Activated CD8-positive, alpha-beta T cell treated with anti-CD3 and anti-CD28 coated beads, Interleukin-2, amount 10 ng/mL, durations not matched to agents 7 days and 5 days (primary cell): ENCODE data around the gene ALX3. TPM values are rescaled to one million over a fixed set of nuclear protein-coding genes. Genes with fewer than 3 reads are reported as not detected.

ENCODE experiments used
- ATAC-seq: fragments of 150-1000 bp; cut with Tn5 transposase; one replicate; pipeline ENCODE4 v1.10.0; 2021; ENCODE audit warnings: moderate library complexity
- CTCF ChIA-PET: fragments of 350-600 bp; sonication (Branson Sonifier 250); formaldehyde crosslinking; loops from one replicate; lab custom pipeline; 2021; ENCODE audit warnings: antibody characterized with exemption; lab: Charles Lee
- POLR2A ChIA-PET: fragments of 350-600 bp; sonication (Branson Sonifier 250); formaldehyde crosslinking; loops from one replicate; lab custom pipeline; 2021; ENCODE audit warnings: antibody characterized with exemption; lab: Charles Lee
- DNase-seq: peaks from one replicate; pipeline ENCODE4 v3.0.0-alpha.2; 2020
- H3K27ac Mint-ChIP-seq: one replicate; pipeline ENCODE4 v1.8.0; 2021; ENCODE audit warnings: mild to moderate bottlenecking, mixed read lengths
- H3K27me3 Mint-ChIP-seq: one replicate; pipeline ENCODE4 v1.8.0; 2021; ENCODE audit warnings: low read depth, mixed read lengths
- H3K36me3 Mint-ChIP-seq: one replicate; pipeline ENCODE4 v1.8.0; 2021; ENCODE audit warnings: low read depth, mixed read lengths
- H3K4me1 Mint-ChIP-seq: one replicate; pipeline ENCODE4 v1.8.0; 2021; ENCODE audit warnings: low read depth, mixed read lengths
- H3K4me3 Mint-ChIP-seq: one replicate; pipeline ENCODE4 v1.8.0; 2021; ENCODE audit warnings: mild to moderate bottlenecking, mixed read lengths
- H3K9me3 Mint-ChIP-seq: one replicate; pipeline ENCODE4 v1.8.0; 2022; ENCODE audit warnings: mixed read lengths; ENCODE audit not compliant: insufficient read depth
- total RNA-seq, 2 experiments: library from RNA; stranded (reverse); gene quantifications; one replicate each; pipeline ENCODE4 v1.2.3, GENCODE V29; 2021

ALX3 gene
- total RNA-seq, 2 experiments from 2014 or later, result not detected

DNA sequence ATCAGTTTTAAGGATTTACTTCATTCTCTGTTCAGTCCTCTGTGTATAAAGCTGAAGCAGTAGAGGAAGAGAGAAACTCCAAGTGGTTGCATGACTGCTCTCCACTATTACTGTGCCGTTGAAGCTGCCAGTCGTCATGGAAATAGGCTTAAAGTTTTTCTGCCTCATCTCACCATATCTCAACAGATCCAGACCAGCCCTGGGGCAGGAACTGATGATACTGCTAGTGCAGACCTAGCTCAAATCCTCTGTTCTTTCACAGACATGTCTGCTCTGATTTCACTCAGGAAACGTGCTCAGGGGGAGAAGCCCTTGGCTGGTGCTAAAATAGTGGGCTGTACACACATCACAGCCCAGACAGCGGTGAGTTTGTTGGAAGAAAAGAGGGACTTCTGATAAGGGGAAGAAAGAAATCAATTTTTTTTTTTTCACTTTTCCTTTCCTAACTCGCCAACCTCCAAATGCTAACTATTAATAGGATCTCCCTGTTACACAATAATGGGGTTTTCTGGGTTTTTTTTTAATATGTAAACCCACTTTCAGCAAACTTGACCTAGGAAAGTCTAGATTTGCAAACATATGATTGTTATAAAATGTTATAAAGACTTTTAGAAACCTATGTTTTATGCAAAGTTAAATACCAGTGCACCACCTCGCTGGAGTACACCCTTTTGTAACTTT is 58.2 kb downstream of the ALX3 start:
- Mint-ChIP-seq H3K4me1 (peaks cover 3% of the 10 kb centered on the region), H3K27ac (no peak overlapping the region), H3K27me3 (no peaks in the 10 kb centered on the region), H3K4me3 (no peak overlapping the region), H3K9me3 (no peaks in the 10 kb centered on the region), H3K36me3 (peaks cover 44% of the 10 kb centered on the region)
- CTCF ChIA-PET, result interaction anchor here (1.0 to 9.6 kb wide), 10 partner anchors 8 to 372 kb away, joined by 3 to 121 read pairs (median 10); partner anchors contain the start of genes AHCYL1 and STRIP1
- ATAC-seq (peak; percentile 20), DNase-seq (no peak)
- POLR2A ChIA-PET, result interaction anchor here (2.9 kb wide), 1 partner anchor 27 kb away, joined by 13 read pairs; the partner anchor contains the start of gene AHCYL1

DNA sequence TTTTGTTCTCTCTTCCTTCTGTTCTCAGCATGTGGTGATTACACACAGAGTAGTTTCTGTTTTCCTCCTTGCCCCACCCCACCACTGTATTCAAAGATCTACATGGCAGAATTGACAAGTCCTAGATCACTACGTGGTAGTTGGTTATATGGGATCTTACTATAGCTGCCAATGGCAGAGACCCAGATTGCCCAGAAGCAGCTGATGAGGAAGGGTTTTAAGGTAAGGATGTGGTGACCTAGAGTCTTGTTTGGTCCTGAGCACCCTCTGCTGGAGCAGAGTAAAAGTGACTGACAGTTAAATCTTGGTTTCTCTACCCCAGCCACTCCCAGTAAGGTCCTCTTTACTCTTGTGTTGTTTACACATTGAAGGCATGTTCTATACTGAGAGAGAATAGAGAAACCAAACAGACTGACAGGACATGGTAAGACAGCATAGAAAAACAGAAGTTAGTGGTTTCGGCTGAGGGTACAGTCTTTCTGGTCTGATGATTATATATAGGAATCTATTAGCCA is 58.9 kb downstream of the ALX3 start:
- Mint-ChIP-seq H3K4me1 (peaks cover 3% of the 10 kb centered on the region), H3K27ac (peak overlapping the region; percentile 19), H3K27me3 (no peaks in the 10 kb centered on the region), H3K4me3 (no peak overlapping the region), H3K9me3 (no peaks in the 10 kb centered on the region), H3K36me3 (peaks cover 39% of the 10 kb centered on the region)
- POLR2A ChIA-PET, result interaction anchor here (0.7 to 2.9 kb wide), 2 partner anchors 15 to 26 kb away, joined by 3 to 13 read pairs; partner anchors contain the start of gene AHCYL1
- CTCF ChIA-PET, result interaction anchor here (0.6 to 9.6 kb wide), 21 partner anchors 9 to 462 kb away, joined by 3 to 121 read pairs (median 5); partner anchors contain the start of genes AHCYL1 and STRIP1
- DNase-seq (peak; percentile 58), ATAC-seq (peak; percentile 95)

Other genes starting within 250 kb of the ALX3 start
- gene CSF1, start 159.8 kb downstream of the ALX3 start, total RNA-seq, result 10 to 100 TPM; 40.3 to 41.1 TPM
- 10 to 100 TPM; 55.0 to 64.5 TPM for gene AHCYL1, start 85.9 kb downstream of the ALX3 start, total RNA-seq
- 10 to 100 TPM; 33.2 to 35.9 TPM for gene STRIP1, start 36.0 kb downstream of the ALX3 start, total RNA-seq
- not detected for gene UBL4B, start 41.8 kb upstream of the ALX3 start, total RNA-seq
- gene SLC6A17, start 79.8 kb upstream of the ALX3 start, total RNA-seq, result not detected
- 1 to 10 TPM; 7.5 to 8.3 TPM for gene KCNC4, start 139.6 kb upstream of the ALX3 start, total RNA-seq